ENCODE data around the gene TFDP1. TPM values are rescaled to one million over a fixed set of nuclear protein-coding genes. Genes with fewer than 3 reads are reported as not detected.

Gene TFDP1
- total and polyA plus RNA-seq, 8 donors: 27.3 to 207 (median 56.3) TPM

DNA sequence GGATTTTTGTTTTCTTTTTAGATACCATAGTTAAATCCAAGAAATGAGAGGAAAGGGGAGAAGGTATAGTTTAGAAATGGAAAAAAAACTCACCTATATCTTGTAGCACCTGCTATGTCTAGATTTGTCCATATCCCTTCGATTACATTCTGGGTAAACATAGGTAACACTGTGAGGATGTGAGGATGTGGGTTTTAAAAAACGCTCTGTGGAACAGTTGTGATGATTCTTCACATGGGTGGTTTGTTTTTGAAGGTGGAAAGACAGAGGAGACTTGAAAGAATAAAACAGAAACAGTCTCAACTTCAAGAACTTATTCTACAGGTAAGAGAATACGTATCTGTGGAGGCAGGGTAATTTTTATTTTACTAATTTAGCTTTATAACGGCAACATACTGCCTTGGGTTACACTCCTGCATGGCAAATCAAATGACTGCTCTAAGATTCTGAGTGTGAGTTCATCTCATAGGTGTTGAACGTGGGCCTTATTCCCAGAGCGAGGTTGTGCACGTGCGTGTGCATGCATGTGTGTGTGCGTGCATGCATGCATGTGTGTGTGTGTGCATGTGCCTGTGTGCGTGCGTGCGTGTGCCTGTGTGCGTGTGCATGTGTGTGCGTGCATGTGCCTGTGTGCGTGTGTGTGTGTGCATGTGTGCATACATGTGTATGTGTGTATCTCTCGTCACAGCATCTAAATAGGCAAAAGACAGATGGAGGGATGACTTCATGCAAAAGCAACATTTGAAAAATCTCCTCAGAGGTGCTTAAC is 49.9 kb downstream of the TFDP1 start:
- H3K36me3 ChIP-seq: peaks cover 55 to 100% (median 99%) of the 10 kb centered on the region in 4 donors
- intact Hi-C loops (cut with DNase I; ENCODE audit: low total_unique reads): no loop called here
- H3K27ac ChIP-seq: no peak overlapping the region
- DNase-seq: no peak
- TF ChIP-seq, protein P1, sequence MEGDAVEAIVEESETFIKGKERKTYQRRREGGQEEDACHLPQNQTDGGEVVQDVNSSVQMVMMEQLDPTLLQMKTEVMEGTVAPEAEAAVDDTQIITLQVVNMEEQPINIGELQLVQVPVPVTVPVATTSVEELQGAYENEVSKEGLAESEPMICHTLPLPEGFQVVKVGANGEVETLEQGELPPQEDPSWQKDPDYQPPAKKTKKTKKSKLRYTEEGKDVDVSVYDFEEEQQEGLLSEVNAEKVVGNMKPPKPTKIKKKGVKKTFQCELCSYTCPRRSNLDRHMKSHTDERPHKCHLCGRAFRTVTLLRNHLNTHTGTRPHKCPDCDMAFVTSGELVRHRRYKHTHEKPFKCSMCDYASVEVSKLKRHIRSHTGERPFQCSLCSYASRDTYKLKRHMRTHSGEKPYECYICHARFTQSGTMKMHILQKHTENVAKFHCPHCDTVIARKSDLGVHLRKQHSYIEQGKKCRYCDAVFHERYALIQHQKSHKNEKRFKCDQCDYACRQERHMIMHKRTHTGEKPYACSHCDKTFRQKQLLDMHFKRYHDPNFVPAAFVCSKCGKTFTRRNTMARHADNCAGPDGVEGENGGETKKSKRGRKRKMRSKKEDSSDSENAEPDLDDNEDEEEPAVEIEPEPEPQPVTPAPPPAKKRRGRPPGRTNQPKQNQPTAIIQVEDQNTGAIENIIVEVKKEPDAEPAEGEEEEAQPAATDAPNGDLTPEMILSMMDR (IDR thresholded peaks at IDR 0.05): no peak
- TF ChIP-seq EP300 (IDR thresholded peaks at IDR 0.05) (no peak), POLR2AphosphoS5 (IDR thresholded peaks at IDR 0.05) (no peak), POLR2A (IDR thresholded peaks at IDR 0.05) (no peak)
- no peaks in the 10 kb centered on the region for H3K9me3 ChIP-seq
- H3K4me1 ChIP-seq: no peaks in the 10 kb centered on the region
- no peaks in the 10 kb centered on the region for H3K27me3 ChIP-seq
- H3K4me3 ChIP-seq: no peak overlapping the region
- WGBS, 5 donors: 90 to 96% (median 95%) methylated on average over 16 of the region's 16 CpGs

DNA sequence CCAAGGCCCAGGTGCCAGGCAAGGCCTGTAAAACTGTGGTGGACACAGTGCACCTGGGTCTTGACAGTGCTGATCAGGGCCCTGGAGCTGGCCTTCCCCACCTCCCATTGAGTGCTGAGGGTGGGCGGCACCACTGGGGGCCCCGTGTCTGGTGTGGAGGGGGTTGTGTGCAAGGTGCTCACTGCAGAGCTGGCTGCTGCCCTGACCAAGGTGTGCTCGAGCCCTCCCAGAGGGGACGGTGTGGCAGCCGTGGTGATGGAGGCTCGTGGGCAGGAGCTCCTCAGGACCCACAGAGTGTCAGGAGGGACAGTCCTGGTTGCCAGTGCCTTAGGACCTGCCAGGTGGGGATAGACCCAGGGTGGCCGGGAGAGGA is 50.5 kb downstream of the TFDP1 start:
- H3K4me3 ChIP-seq: no peak overlapping the region
- H3K36me3 ChIP-seq: peaks cover 60 to 100% (median 99%) of the 10 kb centered on the region in 4 donors
- H3K27ac ChIP-seq: no peak overlapping the region
- WGBS, 5 donors: 83 to 99% (median 96%) methylated on average over 2 to 7 of the region's 7 CpGs
- no peaks in the 10 kb centered on the region for H3K4me1 ChIP-seq
- no peaks in the 10 kb centered on the region for H3K27me3 ChIP-seq
- H3K9me3 ChIP-seq: no peaks in the 10 kb centered on the region
- TF ChIP-seq, protein P1 (IDR thresholded peaks at IDR 0.05): no peak
- no peak for TF ChIP-seq POLR2A (IDR thresholded peaks at IDR 0.05)
- TF ChIP-seq POLR2AphosphoS5 (IDR thresholded peaks at IDR 0.05): no peak
- no peak for TF ChIP-seq EP300 (IDR thresholded peaks at IDR 0.05)
- DNase-seq: no peak
- intact Hi-C loops (cut with DNase I; ENCODE audit: low total_unique reads): no loop called here

DNA sequence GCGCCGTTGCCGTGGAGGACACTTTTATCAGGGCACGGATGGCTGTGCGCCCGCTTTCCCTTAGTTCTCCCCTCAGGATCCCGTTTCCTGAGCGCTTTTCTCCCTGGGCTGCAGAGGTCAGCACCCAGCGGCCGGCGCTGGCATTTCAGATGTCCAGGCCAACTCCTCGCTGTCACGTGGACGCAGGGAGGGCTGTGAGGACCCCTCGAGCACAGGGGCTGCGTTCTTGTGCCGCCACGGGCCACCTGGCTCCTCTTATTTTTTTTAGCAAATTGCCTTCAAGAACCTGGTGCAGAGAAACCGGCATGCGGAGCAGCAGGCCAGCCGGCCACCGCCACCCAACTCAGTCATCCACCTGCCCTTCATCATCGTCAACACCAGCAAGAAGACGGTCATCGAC is 51.2 kb downstream of the TFDP1 start:
- no peaks in the 10 kb centered on the region for H3K27me3 ChIP-seq
- H3K4me1 ChIP-seq: no peaks in the 10 kb centered on the region
- 94 to 98% (median 96%) methylated on average over 25 of the region's 25 CpGs for WGBS, 5 donors
- intact Hi-C loops (cut with DNase I; ENCODE audit: low total_unique reads): no loop called here
- H3K9me3 ChIP-seq: no peaks in the 10 kb centered on the region
- no peak overlapping the region for H3K27ac ChIP-seq
- H3K36me3 ChIP-seq: peaks cover 67 to 100% (median 100%) of the 10 kb centered on the region in 4 donors
- H3K4me3 ChIP-seq: no peak overlapping the region
- TF ChIP-seq POLR2A (IDR thresholded peaks at IDR 0.05) (no peak), EP300 (IDR thresholded peaks at IDR 0.05) (no peak), POLR2AphosphoS5 (IDR thresholded peaks at IDR 0.05) (no peak)
- TF ChIP-seq, protein P1 (IDR thresholded peaks at IDR 0.05): no peak
- no peak for DNase-seq

DNA sequence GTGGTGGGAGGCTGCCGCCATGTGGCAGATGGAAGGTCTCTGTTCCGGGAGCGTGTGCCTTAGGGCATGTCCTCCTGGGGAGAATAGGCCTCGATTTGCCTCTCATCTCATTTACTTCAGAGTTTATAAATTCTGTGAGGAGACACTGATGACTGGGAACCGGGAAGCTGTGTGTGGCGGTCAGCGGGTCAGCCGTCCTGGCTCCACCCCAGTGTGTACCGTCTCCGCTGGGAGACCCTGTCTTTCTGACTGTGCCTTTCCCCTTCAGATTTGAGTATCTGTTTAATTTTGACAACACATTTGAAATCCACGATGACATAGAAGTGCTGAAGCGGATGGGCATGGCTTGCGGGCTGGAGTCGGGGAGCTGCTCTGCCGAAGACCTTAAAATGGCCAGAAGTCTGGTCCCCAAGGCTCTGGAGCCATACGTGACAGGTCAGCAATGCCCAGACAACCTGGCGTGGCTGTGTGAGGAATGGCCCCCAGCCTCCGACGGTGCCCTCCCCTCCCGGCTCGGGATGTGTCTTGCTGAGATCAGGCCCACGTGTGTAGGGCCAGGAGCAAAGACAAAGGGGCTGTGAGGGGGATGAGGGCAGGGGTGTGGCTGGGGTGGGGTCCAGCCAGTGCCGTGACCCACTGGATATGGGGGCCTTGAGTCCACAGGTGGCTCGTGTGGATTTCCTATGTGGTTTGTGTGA is 51.9 kb downstream of the TFDP1 start:
- TF ChIP-seq, protein P1 (IDR thresholded peaks at IDR 0.05): no peak
- TF ChIP-seq POLR2AphosphoS5 (IDR thresholded peaks at IDR 0.05): no peak
- TF ChIP-seq POLR2A (IDR thresholded peaks at IDR 0.05): no peak
- no peak for TF ChIP-seq EP300 (IDR thresholded peaks at IDR 0.05)
- H3K27me3 ChIP-seq: no peaks in the 10 kb centered on the region
- no peaks in the 10 kb centered on the region for H3K4me1 ChIP-seq
- H3K36me3 ChIP-seq: peaks cover 67 to 98% (median 95%) of the 10 kb centered on the region in 4 donors
- H3K9me3 ChIP-seq: no peaks in the 10 kb centered on the region
- intact Hi-C loops (cut with DNase I; ENCODE audit: low total_unique reads): no loop called here
- no peak overlapping the region for H3K27ac ChIP-seq
- WGBS, 5 donors: 93 to 96% (median 94%) methylated on average over 21 to 24 of the region's 24 CpGs
- no peak for DNase-seq
- H3K4me3 ChIP-seq: no peak overlapping the region
